ENCODE data around the gene RAX.

RAX gene

DNA sequence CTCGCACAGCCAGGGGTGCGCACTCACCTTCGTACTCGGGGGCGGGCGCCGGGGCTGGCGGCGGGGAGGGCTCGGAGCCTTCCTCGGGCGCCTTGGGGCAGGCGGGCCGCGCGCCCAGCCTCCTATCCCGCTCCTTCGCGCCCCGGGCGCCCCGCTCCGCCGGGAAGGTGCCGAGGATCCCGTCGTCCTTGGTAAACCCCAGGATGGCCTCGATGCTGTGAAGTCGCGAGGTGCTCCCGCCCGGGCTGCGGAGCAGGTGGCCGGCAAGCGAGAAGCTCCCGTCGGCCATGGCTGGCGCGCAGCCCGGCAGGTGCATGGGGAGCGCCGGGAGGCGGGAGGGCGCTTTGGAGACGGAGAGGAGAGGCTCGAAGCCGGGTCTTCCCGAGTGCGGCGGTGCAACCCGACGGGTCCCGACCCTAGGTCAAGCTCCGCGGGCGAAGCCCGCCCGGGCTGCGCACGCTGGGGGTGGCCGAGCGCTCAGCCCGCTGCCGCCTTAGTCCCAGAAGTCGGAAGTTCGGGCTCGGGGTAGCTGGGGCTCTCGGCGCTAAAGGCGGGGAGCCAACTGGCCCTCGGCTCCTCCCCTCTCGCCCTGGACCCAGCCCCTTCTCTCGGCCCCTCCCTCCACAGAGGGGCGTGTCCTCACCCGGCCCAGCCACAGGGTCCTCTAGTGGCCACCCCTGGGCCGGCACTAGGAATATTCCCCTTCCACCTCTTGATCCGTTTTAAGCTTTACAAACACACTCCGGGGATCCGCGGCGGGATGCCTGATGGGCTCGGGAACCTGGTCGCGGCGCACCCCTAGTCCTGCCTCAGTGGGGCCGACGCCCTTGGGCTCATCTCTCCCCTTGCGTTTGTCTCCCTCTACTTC lies at the start of gene RAX:
Gene RAX (minus strand): TSS at position 564 of the 868 bp plus-strand sequence. CDS start 248 bp downstream, at position 316.
- DNase-seq (ENCODE audit: low spot score), result peak; percentile 35
- TF ChIP-seq, protein P1, sequence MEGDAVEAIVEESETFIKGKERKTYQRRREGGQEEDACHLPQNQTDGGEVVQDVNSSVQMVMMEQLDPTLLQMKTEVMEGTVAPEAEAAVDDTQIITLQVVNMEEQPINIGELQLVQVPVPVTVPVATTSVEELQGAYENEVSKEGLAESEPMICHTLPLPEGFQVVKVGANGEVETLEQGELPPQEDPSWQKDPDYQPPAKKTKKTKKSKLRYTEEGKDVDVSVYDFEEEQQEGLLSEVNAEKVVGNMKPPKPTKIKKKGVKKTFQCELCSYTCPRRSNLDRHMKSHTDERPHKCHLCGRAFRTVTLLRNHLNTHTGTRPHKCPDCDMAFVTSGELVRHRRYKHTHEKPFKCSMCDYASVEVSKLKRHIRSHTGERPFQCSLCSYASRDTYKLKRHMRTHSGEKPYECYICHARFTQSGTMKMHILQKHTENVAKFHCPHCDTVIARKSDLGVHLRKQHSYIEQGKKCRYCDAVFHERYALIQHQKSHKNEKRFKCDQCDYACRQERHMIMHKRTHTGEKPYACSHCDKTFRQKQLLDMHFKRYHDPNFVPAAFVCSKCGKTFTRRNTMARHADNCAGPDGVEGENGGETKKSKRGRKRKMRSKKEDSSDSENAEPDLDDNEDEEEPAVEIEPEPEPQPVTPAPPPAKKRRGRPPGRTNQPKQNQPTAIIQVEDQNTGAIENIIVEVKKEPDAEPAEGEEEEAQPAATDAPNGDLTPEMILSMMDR (conservative IDR thresholded peaks at IDR 0.05; ENCODE audit: low read depth), result no peak
- ChIA-PET POLR2A (ENCODE audit: low non-redundant PET) (no interaction called here), CTCF (interaction anchor here (0.5 to 2.3 kb wide), 5 partner anchors 10 to 229 kb away, joined by 3 to 7 read pairs (median 4); no protein-coding TSS in a partner anchor)
- H3K27ac ChIP-seq, result no peak within 1 kb of the TSS

DNA sequence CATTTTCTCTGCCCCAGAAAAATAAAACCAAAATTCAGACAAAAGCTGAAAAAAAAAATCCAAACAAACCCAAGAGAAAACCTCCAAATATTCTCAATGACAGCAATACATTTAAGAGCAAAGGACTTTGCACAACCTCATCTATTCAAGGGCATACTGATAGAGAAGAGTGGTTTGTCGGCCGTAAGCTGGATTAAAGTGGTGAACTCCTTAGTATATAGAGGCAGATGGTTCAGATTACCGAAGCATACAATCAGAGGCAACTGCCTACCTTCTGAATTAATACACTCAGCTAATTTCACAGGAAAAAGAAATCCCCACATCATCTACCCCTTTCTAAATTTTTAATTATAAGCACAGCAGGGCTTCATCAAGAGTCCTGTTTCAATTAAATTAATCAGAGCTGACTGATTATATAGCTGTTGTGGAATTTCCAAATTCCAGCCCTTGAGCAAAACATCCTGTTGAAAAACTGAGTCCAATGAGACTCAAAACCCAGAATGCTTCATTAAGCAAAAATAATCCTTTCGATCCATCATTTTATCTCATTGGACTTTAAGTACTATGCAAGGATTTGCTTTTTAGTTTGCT lies 45.3 kb upstream of the RAX start, which contains the start of gene CPLX4:
Gene CPLX4 (minus strand): TSS at position 190 of the 591 bp plus-strand sequence. CDS start 187 bp downstream, at position 3.
- ChIA-PET CTCF (interaction anchor here (0.6 kb wide), 2 partner anchors 84 to 353 kb away, joined by 3 to 7 read pairs; no protein-coding TSS in a partner anchor), POLR2A (ENCODE audit: low non-redundant PET) (no interaction called here)
- H3K27ac ChIP-seq, result no peak within 1 kb of the TSS
- TF ChIP-seq, protein P1 (conservative IDR thresholded peaks at IDR 0.05; ENCODE audit: low read depth), result no peak
- no peak for DNase-seq (ENCODE audit: low spot score)

DNA sequence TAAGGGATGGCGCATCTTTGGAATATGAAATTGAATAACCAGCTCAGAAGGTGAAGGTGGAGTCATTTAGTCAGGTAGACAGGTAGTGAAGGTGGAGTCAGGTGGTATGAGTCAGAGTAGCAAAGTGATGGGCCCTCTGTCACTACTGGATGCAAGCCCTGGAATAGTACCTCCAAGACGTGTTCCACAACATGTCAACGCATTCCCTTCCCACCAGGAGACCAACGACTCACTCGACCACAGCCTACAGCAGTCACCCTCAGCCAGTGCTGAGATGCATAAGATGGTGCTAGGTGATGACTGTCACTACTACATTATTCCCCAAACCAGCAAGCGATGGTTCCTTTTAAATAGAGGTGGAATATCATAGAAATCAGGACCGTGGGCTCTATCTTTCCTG lies 38.4 kb upstream of the RAX start:
- CTCF ChIA-PET, result interaction anchor here (4.0 kb wide), 1 partner anchor 91 kb away, joined by 35 read pairs; no protein-coding TSS in a partner anchor
- no peak overlapping the region for H3K27ac ChIP-seq
- DNase-seq (ENCODE audit: low spot score), result no peak
- TF ChIP-seq, protein P1 (conservative IDR thresholded peaks at IDR 0.05; ENCODE audit: low read depth), result no peak
- POLR2A ChIA-PET (ENCODE audit: low non-redundant PET), result no interaction called here

DNA sequence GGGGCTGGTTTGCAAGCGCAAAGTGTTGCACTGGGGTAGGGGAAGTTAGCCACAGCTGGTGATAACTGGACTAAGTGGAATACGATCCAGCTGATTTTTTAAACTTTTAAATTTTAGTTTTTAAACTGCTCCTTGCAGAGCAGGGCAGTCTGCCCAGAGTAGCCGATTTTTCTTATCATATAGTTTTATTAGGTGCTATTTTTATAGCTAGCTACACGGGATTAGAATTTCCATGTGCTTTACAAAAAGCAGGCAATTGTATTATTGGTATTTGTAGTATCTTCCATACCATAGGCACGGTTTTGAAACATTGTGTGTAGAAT lies 35.6 kb upstream of the RAX start:
- TF ChIP-seq, protein P1 (conservative IDR thresholded peaks at IDR 0.05; ENCODE audit: low read depth), result no peak
- DNase-seq (ENCODE audit: low spot score), result no peak
- CTCF ChIA-PET, result interaction anchor here (0.6 to 4.0 kb wide), 4 partner anchors 14 to 172 kb away, joined by 3 to 35 read pairs (median 4); no protein-coding TSS in a partner anchor
- no peak overlapping the region for H3K27ac ChIP-seq
- POLR2A ChIA-PET (ENCODE audit: low non-redundant PET), result no interaction called here

DNA sequence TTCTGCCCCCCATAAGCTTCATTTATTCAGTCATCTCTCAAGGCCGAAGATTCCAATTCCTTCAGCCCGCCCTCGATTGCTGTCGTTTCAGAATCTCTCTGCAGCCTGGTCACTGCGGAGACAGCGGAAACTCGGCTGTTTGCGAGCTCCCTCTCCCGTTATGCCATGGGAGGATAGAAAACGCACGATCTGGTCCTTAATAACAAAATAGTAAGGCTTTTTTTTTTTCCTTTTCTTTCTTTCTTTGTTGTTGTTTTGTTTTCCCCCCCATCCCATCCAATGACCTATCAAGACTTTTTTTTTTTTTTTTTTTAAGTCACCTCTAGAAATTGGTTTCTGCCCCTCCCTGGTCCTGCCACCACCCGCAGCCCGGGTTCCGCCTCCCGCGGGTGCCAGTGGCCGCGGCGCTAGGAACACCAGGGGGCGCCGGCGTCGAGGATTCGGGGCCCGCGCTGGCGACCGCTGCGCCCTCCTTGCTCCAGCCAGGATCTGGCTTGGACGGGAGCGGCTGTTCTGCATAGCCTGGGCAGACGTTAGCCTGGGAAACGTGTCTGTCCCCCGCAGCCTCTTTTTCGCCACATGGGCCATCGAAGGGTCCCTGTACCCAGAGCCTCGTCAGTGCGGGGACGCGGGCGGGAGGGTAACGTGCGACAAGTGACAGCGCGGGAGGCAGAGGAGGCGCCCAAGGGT lies 35.1 kb upstream of the RAX start:
- POLR2A ChIA-PET (ENCODE audit: low non-redundant PET), result no interaction called here
- TF ChIP-seq, protein P1 (conservative IDR thresholded peaks at IDR 0.05; ENCODE audit: low read depth), result peak; percentile 89
- peak; percentile 50 for DNase-seq (ENCODE audit: low spot score)
- no peak overlapping the region for H3K27ac ChIP-seq
- CTCF ChIA-PET, result interaction anchor here (0.6 to 4.0 kb wide), 10 partner anchors 11 to 379 kb away, joined by 3 to 35 read pairs (median 4); no protein-coding TSS in a partner anchor

DNA sequence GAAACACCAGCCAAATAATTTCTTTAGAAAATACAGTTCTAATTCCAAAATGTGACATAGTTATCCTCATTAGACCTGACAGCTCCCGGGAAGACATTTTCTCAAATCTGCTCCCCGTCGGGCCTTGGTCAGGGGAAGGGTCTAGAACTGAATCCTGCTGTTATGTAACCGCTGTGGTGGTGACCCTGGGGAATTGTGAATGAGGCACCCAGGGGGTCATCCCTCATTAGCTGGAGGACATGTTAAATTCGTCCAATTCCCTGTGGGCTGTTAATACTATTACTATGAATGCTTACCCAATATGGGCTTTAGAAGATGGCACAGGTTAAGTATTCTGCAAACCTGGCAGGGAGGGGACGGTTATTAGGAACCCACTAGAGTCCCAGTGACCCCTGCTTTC lies 33.4 kb upstream of the RAX start:
- TF ChIP-seq, protein P1 (conservative IDR thresholded peaks at IDR 0.05; ENCODE audit: low read depth), result no peak
- H3K27ac ChIP-seq, result no peak overlapping the region
- no peak for DNase-seq (ENCODE audit: low spot score)
- ChIA-PET CTCF (no interaction called here), POLR2A (ENCODE audit: low non-redundant PET) (no interaction called here)

Measured in RWPE1 (cell line).